Stimulated activated CD8-positive, alpha-beta memory T cell treated with anti-CD3 and anti-CD28 coated beads, Interleukin-7, amount 100 ng/mL, for 1 hour (primary cell): Measurements from ENCODE around the gene EIF3A.

Source experiments
- DNase-seq, 2 donors: peaks; one replicate each; pipeline ENCODE4 v3.0.0-alpha.2; 2020; ENCODE audit warnings: low read depth in 2 of 2

Gene EIF3A

DNA sequence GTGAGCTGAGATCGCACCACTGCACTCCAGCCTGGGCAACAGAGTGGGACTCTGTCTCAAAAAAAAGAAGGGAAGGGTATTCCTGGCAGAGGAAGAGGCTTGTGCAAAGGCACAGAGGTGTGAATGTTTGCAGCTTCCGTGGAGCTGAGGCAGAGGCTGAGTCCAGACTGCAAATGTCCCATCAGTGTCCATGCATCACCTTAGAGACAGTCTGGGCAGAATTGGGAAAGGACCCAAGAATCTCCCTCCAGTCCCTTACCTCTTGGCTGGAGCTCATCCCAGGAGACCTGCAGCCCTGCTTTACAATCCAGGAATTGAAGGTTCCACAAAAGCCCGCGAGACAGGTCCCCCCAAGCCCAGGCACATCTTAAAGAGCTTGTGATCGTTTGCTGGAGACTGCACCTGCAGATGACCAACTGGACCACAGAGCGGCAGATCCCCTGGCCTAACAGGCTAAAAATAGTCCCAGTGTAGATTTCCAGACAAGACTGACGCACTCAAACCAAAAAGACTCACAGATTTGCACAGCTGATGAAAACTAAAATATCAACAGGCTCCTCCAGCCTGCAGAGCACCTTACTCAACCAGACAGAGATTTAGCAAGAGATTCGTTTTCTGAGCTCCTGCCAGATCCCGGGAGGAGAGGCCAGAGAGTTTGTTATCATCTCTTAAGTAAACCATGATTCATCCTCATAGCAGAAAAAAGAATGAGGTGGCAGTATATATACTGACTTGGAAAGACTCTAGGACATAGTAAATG is 74.0 kb downstream of the EIF3A start:
- DNase-seq, result no peak

DNA sequence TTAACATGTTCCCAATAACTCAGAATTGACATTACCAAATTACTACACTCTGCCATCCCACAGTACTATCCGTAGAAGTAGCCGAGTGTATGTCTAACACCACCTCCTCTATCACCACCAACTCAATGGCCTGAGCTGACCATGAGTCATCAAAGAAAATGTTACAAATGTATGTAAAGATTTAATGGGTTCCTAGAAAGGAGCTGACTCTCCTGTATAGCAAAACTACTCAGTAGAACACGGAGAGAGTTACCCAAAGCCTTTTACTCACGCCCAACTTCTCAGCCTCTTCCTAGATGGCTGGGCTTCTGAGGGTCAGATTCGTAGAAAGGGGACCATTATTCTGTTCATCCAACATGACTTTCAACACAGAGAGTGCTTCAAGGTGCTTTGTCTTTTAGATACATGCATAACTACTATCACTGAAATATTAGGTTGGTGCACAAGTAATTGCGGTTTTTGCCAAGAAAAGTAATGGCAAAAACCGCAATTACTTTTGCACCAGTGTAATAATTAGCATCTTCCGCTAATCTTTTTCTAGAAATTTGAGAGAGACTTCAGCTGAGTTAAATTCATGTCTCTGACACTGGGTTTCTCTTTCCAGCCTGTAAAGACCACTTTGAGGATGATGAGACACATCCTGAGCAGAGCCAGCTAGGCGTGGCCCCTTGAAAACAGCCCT is 75.1 kb downstream of the EIF3A start:
- DNase-seq, result no peak

DNA sequence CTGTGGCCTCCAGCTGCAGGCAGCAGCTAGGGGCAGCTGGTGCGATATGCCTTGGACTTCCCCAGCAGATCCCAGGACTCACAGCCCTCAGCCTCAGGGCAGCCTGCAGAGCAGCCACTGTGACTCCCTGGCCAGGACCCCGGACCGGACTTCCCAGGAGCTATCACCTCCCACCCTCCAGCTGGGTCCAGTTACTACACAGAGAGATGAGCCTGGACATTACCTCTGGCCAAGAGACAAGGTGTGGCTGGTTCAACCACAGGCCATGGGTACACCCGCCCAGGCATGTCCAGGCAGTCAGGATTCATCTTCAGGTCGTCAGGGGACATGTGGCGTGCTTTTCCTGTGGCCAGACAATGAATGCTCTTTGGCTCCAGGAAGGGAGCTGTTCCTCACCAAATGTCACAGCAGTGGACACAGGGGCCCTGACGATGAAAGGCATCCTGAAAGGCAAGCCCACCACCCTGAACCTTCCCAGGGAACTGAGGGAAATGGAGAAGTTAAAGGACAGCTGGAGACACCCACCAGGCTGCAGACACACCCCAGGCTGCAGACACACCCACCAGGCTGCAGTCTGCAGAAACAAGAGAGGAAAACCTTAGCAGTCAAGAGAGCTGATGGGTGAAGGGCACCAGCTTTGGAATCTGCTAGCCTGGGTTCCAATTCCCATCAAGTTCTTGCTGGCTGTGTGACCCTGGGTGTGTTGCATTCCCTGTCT is 76.9 kb downstream of the EIF3A start:
- no peak for DNase-seq

DNA sequence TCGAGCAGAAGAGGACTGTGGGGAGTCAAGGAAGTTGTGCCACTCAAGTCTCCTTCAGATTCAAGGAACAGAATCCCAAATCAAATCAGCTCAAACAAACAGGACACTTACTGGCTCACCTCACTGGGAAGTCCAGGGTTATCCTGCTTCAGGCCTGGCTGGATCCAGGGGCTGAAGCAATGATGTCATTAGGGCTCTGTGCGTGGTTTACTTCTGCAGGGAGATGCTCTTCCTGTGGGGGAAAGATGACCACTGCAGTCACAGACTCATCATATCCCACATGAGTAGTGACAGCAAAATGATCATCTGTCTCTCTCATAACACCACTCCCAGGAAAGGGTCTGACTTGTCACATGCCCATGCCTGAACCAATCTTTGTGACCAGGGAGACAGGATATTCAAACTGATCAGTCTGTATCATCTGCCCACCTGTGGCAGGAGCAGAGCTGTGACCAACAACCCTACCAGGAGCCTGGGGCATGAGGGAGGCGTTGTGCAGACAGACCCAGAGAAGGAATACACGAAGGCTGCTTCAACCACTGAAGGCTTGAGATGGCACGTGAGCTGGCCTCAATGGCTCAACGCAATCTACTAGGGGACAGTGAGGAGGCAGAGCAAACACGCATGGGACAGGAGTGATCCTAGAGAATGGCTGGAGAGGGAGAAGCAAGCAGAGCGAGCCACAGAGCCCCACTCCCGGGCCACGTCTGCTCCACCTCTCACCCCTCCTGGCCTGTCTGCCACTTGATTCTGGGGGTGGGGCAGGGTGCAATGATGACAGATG is 78.7 kb downstream of the EIF3A start:
- no peak for DNase-seq

DNA sequence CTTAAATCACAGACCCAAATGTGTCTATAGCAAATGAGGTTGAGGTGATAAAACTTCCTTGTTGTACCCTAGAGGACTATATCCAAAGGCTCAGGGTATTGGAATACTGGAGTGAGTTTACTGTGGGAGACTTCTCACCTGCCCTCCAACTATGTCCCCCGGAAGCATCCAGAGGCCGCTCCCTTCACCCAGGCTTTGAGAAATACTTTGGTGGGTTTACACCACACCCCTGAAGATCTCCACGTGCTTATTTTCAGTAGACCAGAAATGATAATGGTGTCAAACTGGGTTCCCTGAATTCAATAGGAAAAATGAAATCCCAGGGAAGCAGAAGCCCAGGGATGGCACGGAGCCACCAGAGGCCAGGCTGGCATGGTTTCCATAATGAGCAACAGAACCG is 82.4 kb downstream of the EIF3A start:
- no peak for DNase-seq

DNA sequence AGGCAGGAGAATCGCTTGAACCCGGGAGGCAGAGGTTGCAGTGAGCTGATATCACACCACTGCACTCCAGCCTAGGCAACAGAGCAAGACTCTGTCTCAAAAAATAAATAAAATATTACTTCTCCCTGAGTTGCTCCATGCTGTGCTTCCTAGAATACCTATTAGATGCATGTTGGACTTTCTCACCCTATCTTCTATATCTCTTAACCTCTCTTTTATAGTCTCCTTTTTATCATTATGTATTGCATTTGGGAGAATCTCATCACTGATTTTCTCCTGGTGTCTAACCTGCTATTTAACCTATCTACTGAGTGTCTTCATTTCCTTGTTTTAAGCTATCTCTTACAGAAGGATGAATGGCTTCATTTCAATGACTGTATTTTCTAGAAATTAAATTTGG is 83.2 kb downstream of the EIF3A start:
- DNase-seq, result no peak

DNA sequence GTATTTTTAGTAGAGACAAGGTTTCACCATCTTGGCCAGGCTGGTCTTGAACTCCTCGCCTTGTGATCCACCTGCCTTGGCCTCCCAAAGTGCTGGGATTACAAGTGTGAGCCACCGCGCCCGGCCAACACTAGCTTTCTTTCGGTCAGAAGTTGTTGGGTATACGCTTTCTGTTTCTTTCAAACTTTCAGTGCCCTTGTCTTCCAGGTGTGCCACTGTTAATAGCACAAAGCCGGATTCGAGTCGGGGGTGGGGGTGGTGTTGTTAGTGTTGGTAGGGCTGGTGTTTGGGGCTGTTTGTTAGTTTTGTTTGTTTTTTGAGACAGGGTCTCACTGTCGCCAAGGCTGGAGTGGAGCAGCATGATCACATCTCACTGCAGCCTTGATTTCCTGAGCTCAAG is 84.9 kb downstream of the EIF3A start:
- DNase-seq, result no peak

DNA sequence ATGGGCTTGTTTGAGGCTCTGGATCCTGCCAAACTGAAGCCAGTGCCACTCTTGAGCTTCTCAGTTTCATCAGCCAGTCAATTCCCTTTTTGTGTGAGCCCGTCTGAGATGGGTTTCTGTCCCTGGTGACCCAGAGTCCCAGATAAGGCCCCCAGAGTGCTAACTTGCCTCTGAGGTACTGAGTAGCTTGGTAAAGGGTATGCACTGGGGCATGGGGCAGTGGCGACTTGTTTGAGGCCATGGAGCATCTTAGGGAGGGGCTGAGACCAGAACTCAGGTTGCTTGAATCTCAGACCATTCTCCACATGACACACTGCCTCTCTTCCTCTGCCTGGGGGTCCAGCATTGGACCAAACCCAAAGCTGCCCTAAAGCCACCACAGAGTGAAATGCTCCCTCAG is 86.3 kb downstream of the EIF3A start:
- no peak for DNase-seq

DNA sequence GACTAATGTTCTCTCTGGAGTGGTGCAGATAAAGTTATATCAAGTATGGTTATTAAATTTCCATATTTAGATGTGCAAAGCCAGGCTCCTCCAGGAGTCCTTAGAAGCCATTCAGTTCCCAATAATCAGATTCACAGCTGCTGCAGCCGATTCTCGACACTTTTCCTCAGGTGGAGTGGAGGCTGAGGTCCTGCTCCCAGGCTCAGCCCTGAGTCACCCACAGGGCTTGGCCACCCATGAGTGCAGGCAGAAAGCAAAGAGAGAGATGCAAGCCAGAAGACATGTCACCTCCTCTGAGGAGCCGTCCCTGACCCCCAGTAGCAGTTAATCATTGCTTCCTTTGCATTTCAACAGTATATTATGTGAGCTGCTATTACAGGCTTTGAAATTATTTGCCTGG is 87.4 kb downstream of the EIF3A start:
- DNase-seq, result no peak

DNA sequence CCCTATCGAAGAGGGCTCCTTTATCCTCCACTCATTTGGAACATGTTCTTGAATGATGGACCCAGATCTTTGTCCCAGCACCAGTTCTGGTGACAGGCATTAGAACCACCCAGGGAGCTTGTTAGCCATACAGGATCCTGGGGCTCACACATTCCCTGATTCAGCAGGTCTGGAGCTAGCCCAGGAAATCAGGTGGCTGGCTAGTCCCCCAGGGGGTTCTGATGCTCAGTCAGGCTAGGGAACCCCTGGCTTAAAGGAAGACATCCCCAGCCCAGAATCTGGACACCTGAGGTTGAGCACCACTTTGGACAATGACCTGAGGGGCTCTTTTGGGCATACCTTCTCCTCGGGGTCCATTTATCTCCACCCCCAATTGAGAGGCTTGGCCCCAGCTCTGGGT is 88.1 kb downstream of the EIF3A start:
- no peak for DNase-seq

DNA sequence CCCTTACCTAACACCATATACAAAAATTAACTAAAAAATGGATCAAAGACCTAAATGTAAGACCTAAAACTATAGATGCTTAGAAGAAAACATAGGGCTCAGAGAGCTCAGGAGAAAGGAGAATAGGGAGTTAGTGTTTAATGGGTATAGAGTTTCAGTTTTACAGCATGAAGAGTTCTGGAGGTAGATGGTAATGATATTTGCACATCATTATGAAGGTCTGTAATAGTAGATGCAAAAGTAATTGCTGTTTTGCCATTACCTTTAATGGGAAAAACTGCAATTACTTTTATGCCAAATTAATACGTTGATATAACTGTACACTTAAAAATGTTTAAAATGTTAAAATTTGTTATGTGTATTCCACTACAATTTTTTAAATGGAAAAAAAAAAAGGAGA is 90.3 kb downstream of the EIF3A start:
- DNase-seq, result no peak

DNA sequence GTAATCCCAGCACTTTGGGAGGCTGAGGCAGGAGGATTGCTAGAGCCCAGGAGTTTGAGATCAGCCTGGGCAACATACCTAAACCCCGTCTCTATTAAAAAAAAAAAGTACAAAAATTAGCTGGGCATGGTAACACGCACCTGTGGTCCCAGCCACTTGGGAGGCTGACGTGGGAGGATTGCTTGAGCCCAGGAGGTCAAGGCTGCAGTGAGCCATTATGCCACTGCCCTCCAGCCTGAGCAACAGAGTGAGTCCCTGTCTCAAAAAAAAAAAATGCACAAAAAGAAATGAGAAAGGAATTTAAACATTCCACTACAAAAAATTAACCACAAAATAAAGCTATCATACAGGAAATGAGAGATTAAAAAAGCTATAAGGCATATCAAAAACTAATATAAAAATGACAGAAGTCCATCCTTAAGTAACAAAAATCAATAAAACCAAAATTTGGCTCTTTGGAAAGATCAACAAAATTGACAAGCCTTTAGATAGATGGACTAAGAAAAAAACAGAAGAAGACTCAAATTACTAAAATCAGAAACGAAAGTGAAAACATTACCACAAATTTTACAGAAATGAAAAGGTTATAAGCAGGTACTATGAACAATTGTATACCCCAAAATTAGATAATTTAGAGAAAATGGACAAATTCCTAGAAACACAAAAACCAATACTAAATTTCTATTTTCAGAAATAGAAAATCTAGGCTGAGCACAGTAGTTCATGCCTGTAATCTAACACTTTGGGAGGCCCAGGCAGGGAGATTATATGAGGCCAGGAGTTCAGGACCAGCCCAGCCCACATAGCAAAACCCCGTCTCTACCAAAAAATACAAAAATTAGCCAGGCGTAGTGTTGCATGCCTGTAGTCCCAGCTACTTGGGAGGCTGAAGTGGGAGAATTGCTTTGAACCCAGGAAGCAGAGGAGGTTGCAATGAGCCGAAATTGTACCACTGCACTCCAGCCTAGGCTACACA is 93.5 kb downstream of the EIF3A start:
- no peak for DNase-seq

DNA sequence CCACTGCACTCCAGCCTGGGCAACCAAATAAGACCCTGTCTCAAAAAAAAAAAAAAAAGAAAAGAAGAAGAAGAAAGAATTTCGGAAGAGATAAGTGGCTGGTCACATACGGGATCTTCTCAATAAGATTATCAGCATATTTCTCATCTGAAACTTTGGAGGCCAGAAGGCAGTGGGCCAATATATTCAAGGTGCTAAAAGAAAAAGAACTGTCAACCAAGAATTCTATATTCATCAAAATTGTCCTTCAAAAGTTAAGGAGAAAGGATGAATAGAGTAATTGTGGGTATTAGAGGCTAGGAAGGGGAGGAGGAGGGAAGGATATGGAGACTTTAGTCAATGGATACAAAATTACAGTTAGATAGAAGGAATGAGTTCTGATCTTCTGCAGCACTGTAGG is 95.0 kb downstream of the EIF3A start:
- DNase-seq, result no peak
